ENCODE measurements around the gene GRIP2.

GRCh38 chr3:14448756-14449727 lies 91.1 kb downstream of the GRIP2 start:
- no peak for TF ChIP-seq RARB (CRISPR knock-in tag; IDR thresholded peaks at IDR 0.05)
- TF ChIP-seq ZFP30 (CRISPR knock-in tag; IDR thresholded peaks at IDR 0.05) = no peak
- TF ChIP-seq GLIS3 (CRISPR knock-in tag; IDR thresholded peaks at IDR 0.05) = no peak
- no peak for TF ChIP-seq PATZ1 (CRISPR knock-in tag; IDR thresholded peaks at IDR 0.05; ENCODE audit: borderline replicate concordance)
- no peak for TF ChIP-seq CSRNP3 (CRISPR knock-in tag; IDR thresholded peaks at IDR 0.05)
- no peak for TF ChIP-seq TCF4 (CRISPR knock-in tag; IDR thresholded peaks at IDR 0.05; ENCODE audit: borderline replicate concordance)
- no peak for TF ChIP-seq CSDC2 (CRISPR knock-in tag; IDR thresholded peaks at IDR 0.05)
- no peak for TF ChIP-seq ZNF70 (CRISPR knock-in tag; IDR thresholded peaks at IDR 0.05)
- TF ChIP-seq BACH2 (CRISPR knock-in tag; IDR thresholded peaks at IDR 0.05; ENCODE audit: borderline replicate concordance) = no peak
- TF ChIP-seq ZNF8 (CRISPR knock-in tag; IDR thresholded peaks at IDR 0.05) = no peak
